BE2C (cell line): ENCODE measurements around the gene REPIN1.

Source experiments
- DNase-seq: peaks from one replicate; pipeline ENCODE4 v3.0.0-alpha.2; 2020
- H3K27me3 ChIP-seq: fragments of 250-450 bp; sonication (Bioruptor Pico); 2 replicates; pipeline ENCODE4 v1.5.1; 2020; ENCODE audit warnings: mild to moderate bottlenecking
- H3K36me3 ChIP-seq: fragments of 250-450 bp; sonication (Bioruptor Pico); 2 replicates; pipeline ENCODE4 v1.5.1; 2020; ENCODE audit warnings: mild to moderate bottlenecking
- H3K4me1 ChIP-seq: fragments of 250-450 bp; sonication (Bioruptor Pico); 2 replicates; pipeline ENCODE4 v1.5.1; 2020
- H3K4me3 ChIP-seq: 2 replicates; pipeline ENCODE4 v1.5.1; 2011; ENCODE audit warnings: low read depth, low read length
- H3K9me3 ChIP-seq: fragments of 250-450 bp; sonication (Bioruptor Pico); 2 replicates; pipeline ENCODE4 v1.5.1; 2020
- CTCF ChIP-seq: IDR thresholded peaks from 2 replicates; pipeline ENCODE4 v1.5.1; 2012; ENCODE audit warnings: mild to moderate bottlenecking, low read depth, low read length

The REPIN1 gene

GRCh38 chr7:150374472-150374871 lies 5.8 kb downstream of the REPIN1 start:
- H3K4me1 ChIP-seq: no peaks in the 10 kb centered on the region
- no peak for DNase-seq
- H3K36me3 ChIP-seq: peaks cover 61% of the 10 kb centered on the region
- no peak overlapping the region for H3K4me3 ChIP-seq
- H3K9me3 ChIP-seq: no peaks in the 10 kb centered on the region
- no peak for TF ChIP-seq CTCF
- no peaks in the 10 kb centered on the region for H3K27me3 ChIP-seq

GRCh38 chr7:150375662-150376521 lies 7.3 kb downstream of the REPIN1 start:
- TF ChIP-seq CTCF: no peak
- Histone ChIP-seq H3K4me3 (no peak overlapping the region), H3K36me3 (peaks cover 49% of the 10 kb centered on the region), H3K9me3 (no peaks in the 10 kb centered on the region), H3K27me3 (no peaks in the 10 kb centered on the region), H3K4me1 (no peaks in the 10 kb centered on the region)
- DNase-seq: no peak

GRCh38 chr7:150376560-150376959 lies 7.9 kb downstream of the REPIN1 start:
- no peak for DNase-seq
- Histone ChIP-seq H3K9me3 (no peaks in the 10 kb centered on the region), H3K4me3 (no peak overlapping the region), H3K36me3 (peaks cover 42% of the 10 kb centered on the region), H3K27me3 (no peaks in the 10 kb centered on the region), H3K4me1 (no peaks in the 10 kb centered on the region)
- no peak for TF ChIP-seq CTCF

- TF ChIP-seq CTCF: no peak
- no peak overlapping the region for H3K4me3 ChIP-seq
- H3K36me3 ChIP-seq: peaks cover 36% of the 10 kb centered on the region
- no peak for DNase-seq
- H3K9me3 ChIP-seq: no peaks in the 10 kb centered on the region
- H3K27me3 ChIP-seq: no peaks in the 10 kb centered on the region
- no peaks in the 10 kb centered on the region for H3K4me1 ChIP-seq
Measured at GRCh38 chr7:150377196-150377595, 8.6 kb downstream of the REPIN1 start.

- Histone ChIP-seq H3K4me1 (no peaks in the 10 kb centered on the region), H3K36me3 (peaks cover 31% of the 10 kb centered on the region), H3K4me3 (no peak overlapping the region), H3K9me3 (no peaks in the 10 kb centered on the region), H3K27me3 (no peaks in the 10 kb centered on the region)
- DNase-seq: no peak
- no peak for TF ChIP-seq CTCF
Measured at GRCh38 chr7:150377635-150378034, 9.0 kb downstream of the REPIN1 start.

GRCh38 chr7:150378115-150378852 lies 9.7 kb downstream of the REPIN1 start:
- Histone ChIP-seq H3K36me3 (peaks cover 25% of the 10 kb centered on the region), H3K4me3 (peak overlapping the region; percentile 92), H3K4me1 (no peaks in the 10 kb centered on the region), H3K27me3 (no peaks in the 10 kb centered on the region), H3K9me3 (no peaks in the 10 kb centered on the region)
- TF ChIP-seq CTCF: peak; percentile 37
- DNase-seq: peak; percentile 70
